ENCODE measurements around the gene DEFB126.

Gene DEFB126, protein sequence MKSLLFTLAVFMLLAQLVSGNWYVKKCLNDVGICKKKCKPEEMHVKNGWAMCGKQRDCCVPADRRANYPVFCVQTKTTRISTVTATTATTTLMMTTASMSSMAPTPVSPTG

DNA sequence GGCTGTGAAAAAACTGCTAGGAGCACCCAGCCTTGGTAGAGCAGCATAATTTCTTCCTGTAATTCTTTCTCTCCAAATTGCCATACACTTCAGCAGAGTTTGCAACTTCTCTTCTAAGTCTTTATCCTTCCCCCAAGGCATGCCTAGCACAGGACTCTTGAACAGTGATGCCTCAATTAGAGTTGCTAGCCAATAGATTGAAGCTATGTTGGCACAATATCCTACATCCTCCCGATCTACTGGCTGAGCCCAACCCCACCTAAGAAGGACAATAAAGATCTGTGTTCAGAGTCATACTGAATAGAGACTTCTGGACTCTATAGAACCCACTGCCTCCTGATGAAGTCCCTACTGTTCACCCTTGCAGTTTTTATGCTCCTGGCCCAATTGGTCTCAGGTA is at the start of gene DEFB126:
Gene DEFB126, plus strand, starts transcription at position 301 of the 400 bp plus-strand sequence. Its CDS starts 39 bp downstream, at position 340.
- no peak for TF ChIP-seq EGR1 (IDR thresholded peaks at IDR 0.05)
- TF ChIP-seq ZBTB7A (IDR thresholded peaks at IDR 0.05; ENCODE audit: low read depth), result no peak
- TF ChIP-seq CREB1 (IDR thresholded peaks at IDR 0.05; ENCODE audit: low read depth), result no peak
- TF ChIP-seq TAF1 (IDR thresholded peaks at IDR 0.05; ENCODE audit: low read depth), result no peak
- no peak for TF ChIP-seq FOXM1 (IDR thresholded peaks at IDR 0.05; ENCODE audit: borderline replicate concordance, low read depth)
- TF ChIP-seq, protein P1, sequence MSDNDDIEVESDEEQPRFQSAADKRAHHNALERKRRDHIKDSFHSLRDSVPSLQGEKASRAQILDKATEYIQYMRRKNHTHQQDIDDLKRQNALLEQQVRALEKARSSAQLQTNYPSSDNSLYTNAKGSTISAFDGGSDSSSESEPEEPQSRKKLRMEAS (IDR thresholded peaks at IDR 0.05), result no peak
- TF ChIP-seq EP300 (IDR thresholded peaks at IDR 0.05; ENCODE audit: borderline replicate concordance), result no peak
- no peak for TF ChIP-seq TCF12 (IDR thresholded peaks at IDR 0.05; ENCODE audit: low read depth)
- TF ChIP-seq NFIC (IDR thresholded peaks at IDR 0.05), result no peak
- TF ChIP-seq, protein P2, sequence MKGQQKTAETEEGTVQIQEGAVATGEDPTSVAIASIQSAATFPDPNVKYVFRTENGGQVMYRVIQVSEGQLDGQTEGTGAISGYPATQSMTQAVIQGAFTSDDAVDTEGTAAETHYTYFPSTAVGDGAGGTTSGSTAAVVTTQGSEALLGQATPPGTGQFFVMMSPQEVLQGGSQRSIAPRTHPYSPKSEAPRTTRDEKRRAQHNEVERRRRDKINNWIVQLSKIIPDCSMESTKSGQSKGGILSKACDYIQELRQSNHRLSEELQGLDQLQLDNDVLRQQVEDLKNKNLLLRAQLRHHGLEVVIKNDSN (IDR thresholded peaks at IDR 0.05), result no peak
- no peak for TF ChIP-seq YY1 (IDR thresholded peaks at IDR 0.05; ENCODE audit: low read depth)
- no peak for TF ChIP-seq RAD21 (IDR thresholded peaks at IDR 0.05; ENCODE audit: low read depth)
- no peak for TF ChIP-seq CEBPB (IDR thresholded peaks at IDR 0.05)
- TF ChIP-seq, protein P3, sequence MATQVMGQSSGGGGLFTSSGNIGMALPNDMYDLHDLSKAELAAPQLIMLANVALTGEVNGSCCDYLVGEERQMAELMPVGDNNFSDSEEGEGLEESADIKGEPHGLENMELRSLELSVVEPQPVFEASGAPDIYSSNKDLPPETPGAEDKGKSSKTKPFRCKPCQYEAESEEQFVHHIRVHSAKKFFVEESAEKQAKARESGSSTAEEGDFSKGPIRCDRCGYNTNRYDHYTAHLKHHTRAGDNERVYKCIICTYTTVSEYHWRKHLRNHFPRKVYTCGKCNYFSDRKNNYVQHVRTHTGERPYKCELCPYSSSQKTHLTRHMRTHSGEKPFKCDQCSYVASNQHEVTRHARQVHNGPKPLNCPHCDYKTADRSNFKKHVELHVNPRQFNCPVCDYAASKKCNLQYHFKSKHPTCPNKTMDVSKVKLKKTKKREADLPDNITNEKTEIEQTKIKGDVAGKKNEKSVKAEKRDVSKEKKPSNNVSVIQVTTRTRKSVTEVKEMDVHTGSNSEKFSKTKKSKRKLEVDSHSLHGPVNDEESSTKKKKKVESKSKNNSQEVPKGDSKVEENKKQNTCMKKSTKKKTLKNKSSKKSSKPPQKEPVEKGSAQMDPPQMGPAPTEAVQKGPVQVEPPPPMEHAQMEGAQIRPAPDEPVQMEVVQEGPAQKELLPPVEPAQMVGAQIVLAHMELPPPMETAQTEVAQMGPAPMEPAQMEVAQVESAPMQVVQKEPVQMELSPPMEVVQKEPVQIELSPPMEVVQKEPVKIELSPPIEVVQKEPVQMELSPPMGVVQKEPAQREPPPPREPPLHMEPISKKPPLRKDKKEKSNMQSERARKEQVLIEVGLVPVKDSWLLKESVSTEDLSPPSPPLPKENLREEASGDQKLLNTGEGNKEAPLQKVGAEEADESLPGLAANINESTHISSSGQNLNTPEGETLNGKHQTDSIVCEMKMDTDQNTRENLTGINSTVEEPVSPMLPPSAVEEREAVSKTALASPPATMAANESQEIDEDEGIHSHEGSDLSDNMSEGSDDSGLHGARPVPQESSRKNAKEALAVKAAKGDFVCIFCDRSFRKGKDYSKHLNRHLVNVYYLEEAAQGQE (IDR thresholded peaks at IDR 0.05; ENCODE audit: low read depth), result no peak

DNA sequence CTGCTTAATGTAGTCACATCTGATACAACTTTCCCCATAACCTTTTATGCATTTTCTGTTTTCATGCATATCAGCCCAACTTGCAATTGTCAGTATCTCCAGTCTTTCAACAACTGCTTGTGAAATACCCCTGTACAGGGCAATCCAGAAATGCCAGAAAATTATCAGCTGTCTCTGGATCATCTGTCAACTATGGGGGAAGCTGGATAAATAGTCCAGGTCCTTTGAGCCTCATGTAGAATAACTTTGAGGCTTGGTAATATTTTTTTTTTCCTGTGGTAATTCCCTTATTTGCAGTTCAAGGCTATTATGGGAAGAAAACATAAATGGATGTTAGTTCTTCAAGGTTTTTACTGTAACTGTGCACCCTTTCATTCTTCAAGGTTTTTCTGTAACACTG is 48.7 kb upstream of the DEFB126 start:
- TF ChIP-seq, protein P3 (IDR thresholded peaks at IDR 0.05; ENCODE audit: low read depth), result no peak
- TF ChIP-seq YY1 (IDR thresholded peaks at IDR 0.05; ENCODE audit: low read depth), result no peak
- no peak for TF ChIP-seq CEBPB (IDR thresholded peaks at IDR 0.05)
- TF ChIP-seq, protein P2 (IDR thresholded peaks at IDR 0.05), result no peak
- no peak for TF ChIP-seq ZBTB7A (IDR thresholded peaks at IDR 0.05; ENCODE audit: low read depth)
- no peak for TF ChIP-seq EP300 (IDR thresholded peaks at IDR 0.05; ENCODE audit: borderline replicate concordance)
- no peak for TF ChIP-seq FOXM1 (IDR thresholded peaks at IDR 0.05; ENCODE audit: borderline replicate concordance, low read depth)
- no peak for TF ChIP-seq TEAD4 (IDR thresholded peaks at IDR 0.05)

DNA sequence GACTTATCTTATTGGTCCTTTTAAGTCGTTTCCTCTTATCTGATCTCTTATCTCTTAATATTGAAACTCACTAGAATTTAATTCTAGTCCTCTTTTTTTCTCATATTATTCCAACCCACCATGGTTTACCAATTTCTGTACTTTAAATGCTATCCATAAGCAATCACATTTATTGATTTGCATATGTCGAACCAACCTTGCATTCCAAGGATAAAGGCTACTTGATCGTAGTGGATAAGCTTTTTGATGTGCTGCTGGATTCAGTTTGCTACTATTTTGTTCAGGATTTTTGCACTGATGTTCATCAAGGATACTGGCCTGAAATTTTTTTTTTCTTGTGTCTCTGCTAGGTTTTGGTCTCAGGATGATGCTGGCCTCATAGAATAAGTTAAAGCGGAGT is 47.2 kb upstream of the DEFB126 start:
- TF ChIP-seq YY1 (IDR thresholded peaks at IDR 0.05; ENCODE audit: low read depth) (no peak), ZBTB7A (IDR thresholded peaks at IDR 0.05; ENCODE audit: low read depth) (no peak)

DNA sequence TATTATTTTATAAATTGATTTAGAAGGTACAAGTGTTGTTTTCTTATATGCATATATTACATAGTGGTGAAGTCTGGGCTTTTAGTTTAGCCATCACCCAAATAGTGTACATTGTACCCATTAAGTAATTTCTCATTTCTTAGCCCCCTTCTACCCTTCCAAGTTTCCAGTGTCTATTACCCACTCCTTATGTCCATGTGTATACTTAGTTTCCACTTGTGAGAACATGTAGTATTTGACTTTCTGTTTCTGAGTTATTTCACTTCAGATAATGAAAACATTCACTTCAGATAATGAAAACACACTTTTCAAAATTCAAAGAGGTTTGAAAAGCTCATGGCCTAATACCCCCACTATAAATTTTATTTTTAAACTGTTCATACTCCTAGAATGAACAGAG is 40.4 kb upstream of the DEFB126 start:
- TF ChIP-seq EGR1 (IDR thresholded peaks at IDR 0.05) (no peak), TCF12 (IDR thresholded peaks at IDR 0.05; ENCODE audit: low read depth) (no peak), CEBPB (IDR thresholded peaks at IDR 0.05) (no peak), TEAD4 (IDR thresholded peaks at IDR 0.05) (no peak), YY1 (IDR thresholded peaks at IDR 0.05; ENCODE audit: low read depth) (no peak), ZBTB7A (IDR thresholded peaks at IDR 0.05; ENCODE audit: low read depth) (no peak)
- TF ChIP-seq, protein P3 (IDR thresholded peaks at IDR 0.05; ENCODE audit: low read depth), result no peak
- TF ChIP-seq, protein P2 (IDR thresholded peaks at IDR 0.05), result no peak

DNA sequence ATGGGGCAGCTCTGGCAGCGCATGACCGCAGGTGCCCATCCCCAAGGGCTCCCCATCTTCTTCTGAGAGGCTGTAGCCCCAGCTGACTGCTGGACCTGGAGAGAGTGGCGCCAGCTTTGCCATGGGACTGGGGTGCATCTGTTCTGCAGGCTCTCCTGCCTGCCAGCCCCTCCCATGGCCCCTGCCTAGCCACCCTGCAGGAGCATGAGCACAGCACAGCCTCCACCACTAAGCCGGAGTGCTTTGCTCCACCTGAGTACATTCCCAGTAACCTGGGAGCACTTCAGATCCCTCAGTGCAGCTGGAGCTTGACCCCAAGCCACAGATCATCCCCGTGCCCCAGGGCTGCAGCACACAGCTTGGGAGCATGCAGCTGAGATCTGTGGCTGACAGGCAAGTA is 38.9 kb upstream of the DEFB126 start:
- TF ChIP-seq YY1 (IDR thresholded peaks at IDR 0.05; ENCODE audit: low read depth), result no peak
- no peak for TF ChIP-seq TEAD4 (IDR thresholded peaks at IDR 0.05)
- no peak for TF ChIP-seq TAF1 (IDR thresholded peaks at IDR 0.05; ENCODE audit: low read depth)
- no peak for TF ChIP-seq NFIC (IDR thresholded peaks at IDR 0.05)
- no peak for TF ChIP-seq RAD21 (IDR thresholded peaks at IDR 0.05; ENCODE audit: low read depth)

Measured in Ishikawa (cell line).